HepG2 (cell line): Measurements from ENCODE around the gene EYA4. TPM values are rescaled to one million over a fixed set of nuclear protein-coding genes. Genes with fewer than 3 reads are reported as not detected.

Experiments
- ATAC-seq: fragments of 200-7000 bp; cut with Tn5 transposase; 3 replicates; pipeline ENCODE4 v1.9.1; 2020; ENCODE audit warnings: mild to moderate bottlenecking, moderate library complexity
- BruUV-seq: library from RNA; stranded (reverse); fragments of 400-500 nt; replicated peaks from 2 replicates; lab custom pipeline; 2021; lab: Mats Ljungman, UMichigan
- CTCF ChIA-PET: fragments of 300-600 bp; formaldehyde crosslinking; extraction: SDS; loops from one replicate; lab custom pipeline; 2021; ENCODE audit warnings: low total read pairs, inconsistent platforms, low intra/inter-chr PET ratio; lab: Yijun Ruan, JAX
- POLR2A ChIA-PET: fragments of 350-600 bp; sonication (Branson Sonifier 250); formaldehyde crosslinking; loops from one replicate; lab custom pipeline; 2020; ENCODE audit warnings: antibody characterized with exemption, inconsistent platforms; lab: Yijun Ruan, JAX
- DNase-seq: peaks from one replicate; pipeline ENCODE4 v3.0.0-alpha.2; 2015; ENCODE audit warnings: low spot score
- FAIRE-seq: peaks from 3 replicates; lab custom pipeline; 2011; peaks lifted over from hg19 to GRCh38; lab: Jason Lieb, UNC
- H2AFZ ChIP-seq: one replicate; pipeline ENCODE4 v1.6.1; 2011; ENCODE audit warnings: low read length, inconsistent platforms
- H3K27ac ChIP-seq: fragments of 300-600 bp; 3 replicates; pipeline ENCODE4 v1.8.0; 2011; ENCODE audit warnings: mixed run types, mild to moderate bottlenecking, mixed read lengths, low read length, inconsistent platforms; ENCODE audit not compliant: insufficient read depth; ENCODE audit errors: extremely low read length
- H3K27me3 ChIP-seq, 2 experiments: fragments of 200-600 bp in 1 of 2; 2 replicates in 1 of 2; 3 replicates in 1 of 2; pipeline versions ENCODE4 v1.6.0 to v1.8.0; 2011; ENCODE audit warnings: low read length in 2 of 2, mild to moderate bottlenecking in 2 of 2, moderate library complexity in 2 of 2, inconsistent platforms in 1 of 2; ENCODE audit not compliant: insufficient read depth in 2 of 2, control insufficient read depth in 1 of 2
- H3K36me3 ChIP-seq, 2 experiments: fragments of 200-600 bp in 1 of 2; replicated peaks in 1 of 2; 2 replicates in 1 of 2; 3 replicates in 1 of 2; pipeline versions ENCODE4 v1.5.1 to v1.8.0; 2011; ENCODE audit warnings: low read length in 2 of 2, inconsistent platforms in 1 of 2; ENCODE audit not compliant: insufficient read depth in 2 of 2, control insufficient read depth in 1 of 2
- H3K4me1 ChIP-seq: 2 replicates; pipeline ENCODE4 v1.5.1; 2012; ENCODE audit warnings: low read length, inconsistent platforms; ENCODE audit not compliant: insufficient read depth
- H3K4me2 ChIP-seq: 2 replicates; pipeline ENCODE4 v1.6.0; 2011; ENCODE audit warnings: low read depth, low read length, inconsistent platforms
- H3K4me3 ChIP-seq, 3 experiments: fragments of 200-600 bp in 1 of 3; sonication (generic), shearing (Covaris generic) in 1 of 3; replicated peaks in 1 of 3; 2 replicates each; pipeline ENCODE4 v1.5.1; 2011 to 2016; ENCODE audit warnings: low read length in 3 of 3, inconsistent platforms in 2 of 3, low read depth in 2 of 3, mild to moderate bottlenecking in 2 of 3, control low read depth in 1 of 3, mixed read lengths in 1 of 3; ENCODE audit not compliant: insufficient read depth in 1 of 3
- H3K79me2 ChIP-seq: one replicate; pipeline ENCODE4 v1.6.1; 2011; ENCODE audit warnings: low read length, inconsistent platforms; ENCODE audit not compliant: insufficient read depth
- H3K9ac ChIP-seq: 2 replicates; pipeline ENCODE4 v1.6.0; 2011; ENCODE audit warnings: mild to moderate bottlenecking, low read depth, low read length, inconsistent platforms; ENCODE audit not compliant: insufficient read depth
- H3K9me3 ChIP-seq: 2 replicates; pipeline ENCODE4 v1.5.1; 2012; ENCODE audit warnings: mild to moderate bottlenecking, low read length
- H4K20me1 ChIP-seq: 2 replicates; pipeline ENCODE4 v1.6.0; 2011; ENCODE audit warnings: inconsistent platforms, mild to moderate bottlenecking, low read length, moderate library complexity; ENCODE audit not compliant: insufficient read depth
- KDM6A ChIP-seq: IDR thresholded peaks from 2 replicates; pipeline ENCODE4 v1.6.1; 2016; ENCODE audit warnings: low read depth
- MNT ChIP-seq: fragments of 450-650 bp; IDR thresholded peaks from 2 replicates; pipeline ENCODE4 v1.6.1; 2016
- MTF2 ChIP-seq: sonication (generic); formaldehyde crosslinking; IDR thresholded peaks from 2 replicates; pipeline ENCODE4 v1.5.0; 2020; ENCODE audit warnings: missing genetic modification reagents, borderline replicate concordance
- PAF1 ChIP-seq: IDR thresholded peaks from 2 replicates; pipeline ENCODE4 v1.6.1; 2016; ENCODE audit warnings: missing genetic modification reagents, missing compliant biosample characterization
- PATZ1 ChIP-seq: sonication (generic); formaldehyde crosslinking; IDR thresholded peaks from 2 replicates; pipeline ENCODE4 v1.4.0; 2020; ENCODE audit warnings: missing genetic modification reagents
- TBL1XR1 ChIP-seq: fragments of 150-350 bp; IDR thresholded peaks from 2 replicates; pipeline ENCODE4 v1.6.1; 2014; ENCODE audit warnings: borderline replicate concordance, low read length; ENCODE audit not compliant: partially characterized antibody
- ZNF431 ChIP-seq: sonication (generic); formaldehyde crosslinking; IDR thresholded peaks from 2 replicates; pipeline ENCODE4 v1.9.0; 2022; ENCODE audit warnings: missing genetic modification reagents, low read depth, mild to moderate bottlenecking, borderline replicate concordance
- ZNF747 ChIP-seq: sonication (generic); formaldehyde crosslinking; IDR thresholded peaks from 2 replicates; pipeline ENCODE4 v1.8.1; 2023; ENCODE audit warnings: missing genetic modification reagents, mild to moderate bottlenecking, borderline replicate concordance
- in situ Hi-C: cut with HindIII; loops from 2 replicates; pipeline ENCODE4 v1.10.0; 2017; ENCODE audit warnings: low pct_unique_long_range_greater_than_20kb; ENCODE audit not compliant: extremely low pct_ligation_motif_present
- intact Hi-C: fragments of 100-400 bp; cut with micrococcal nuclease; formaldehyde crosslinking; loops from one replicate; pipeline ENCODE4 v1.10.0; 2022; ENCODE audit not compliant: unreplicated experiment
- polyA plus RNA-seq, 8 experiments: library from polyadenylated mRNA; depleted of rRNA in 3 of 8; stranded (reverse) in 7 of 8; unstranded in 1 of 8; fragments of >200 nt; fragmentation: Illumina TruSeq in 4 of 8; extraction: Trizol in 4 of 8; gene quantifications; 2 replicates each; pipeline versions ENCODE4 v1.2.1 to v1.2.3, GENCODE V29; 2011 to 2016; ENCODE audit warnings: low read depth in 4 of 8, missing spikeins in 1 of 8, mixed read lengths in 1 of 8; ENCODE audit not compliant: insufficient read depth in 1 of 8
- total RNA-seq, 5 experiments: library from RNA; depleted of rRNA; stranded (reverse); fragments of >200 nt; fragmentation: Illumina TruSeq; extraction: Trizol; gene quantifications; 2 replicates each; pipeline ENCODE4 v1.2.3, GENCODE V29; 2016; ENCODE audit warnings: low read depth in 1 of 5
- TF ChIP-seq, protein P1 (sequence below): sonication (generic); formaldehyde crosslinking; IDR thresholded peaks from 2 replicates; pipeline ENCODE4 v1.9.0; 2022; ENCODE audit warnings: missing genetic modification reagents, mild to moderate bottlenecking, borderline replicate concordance

Gene EYA4
- total and polyA plus RNA-seq, 2 of the 13 experiments (the other 11 are each of a cell fraction or from before 2014, with no cell fraction given), result not detected

GRCh38 chr6:133466680-133467079, 225.5 kb downstream of the EYA4 start (continued):
- TF ChIP-seq PATZ1 (CRISPR knock-in tag) (no peak), KDM6A (CRISPR knock-in tag) (no peak), MNT (no peak), TBL1XR1 (no peak), MTF2 (CRISPR knock-in tag) (no peak), ZNF431 (no peak)

- Histone ChIP-seq H3K4me3 (no peak overlapping the region), H4K20me1 (no peaks in the 10 kb centered on the region), H3K9me3 (no peaks in the 10 kb centered on the region), H3K4me2 (no peak overlapping the region), H3K9ac (no peak overlapping the region), H2AFZ (no peak overlapping the region), H3K4me1 (no peaks in the 10 kb centered on the region), H3K27me3 (no peaks in the 10 kb centered on the region), H3K27ac (no peak overlapping the region), H3K36me3 (no peaks in the 10 kb centered on the region), H3K79me2 (no peaks in the 10 kb centered on the region)
- FAIRE-seq, result no peak
- ChIA-PET POLR2A (no interaction called here), CTCF (no interaction called here)
- in situ Hi-C loops (no loop called here), intact Hi-C loops (no loop called here)
- TF ChIP-seq ZNF747 (CRISPR knock-in tag), result no peak
- TF ChIP-seq, protein P1, sequence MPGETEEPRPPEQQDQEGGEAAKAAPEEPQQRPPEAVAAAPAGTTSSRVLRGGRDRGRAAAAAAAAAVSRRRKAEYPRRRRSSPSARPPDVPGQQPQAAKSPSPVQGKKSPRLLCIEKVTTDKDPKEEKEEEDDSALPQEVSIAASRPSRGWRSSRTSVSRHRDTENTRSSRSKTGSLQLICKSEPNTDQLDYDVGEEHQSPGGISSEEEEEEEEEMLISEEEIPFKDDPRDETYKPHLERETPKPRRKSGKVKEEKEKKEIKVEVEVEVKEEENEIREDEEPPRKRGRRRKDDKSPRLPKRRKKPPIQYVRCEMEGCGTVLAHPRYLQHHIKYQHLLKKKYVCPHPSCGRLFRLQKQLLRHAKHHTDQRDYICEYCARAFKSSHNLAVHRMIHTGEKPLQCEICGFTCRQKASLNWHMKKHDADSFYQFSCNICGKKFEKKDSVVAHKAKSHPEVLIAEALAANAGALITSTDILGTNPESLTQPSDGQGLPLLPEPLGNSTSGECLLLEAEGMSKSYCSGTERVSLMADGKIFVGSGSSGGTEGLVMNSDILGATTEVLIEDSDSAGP (CRISPR knock-in tag), result no peak
- no peak for TF ChIP-seq PAF1 (CRISPR knock-in tag)
- BruUV-seq, result no TSS peak
- no peak for DNase-seq
- ATAC-seq, result no peak
Measured at GRCh38 chr6:133467231-133467981, 226.2 kb downstream of the EYA4 start.
